ENCODE data around the gene MAP7D3. TPM values are rescaled to one million over a fixed set of nuclear protein-coding genes. Genes with fewer than 3 reads are reported as not detected.

Gene MAP7D3
- total and polyA plus RNA-seq, 10 of the 15 experiments (the other 5 are each of a cell fraction or from before 2014, with no cell fraction given) = 9.1 to 24.0 (median 11.0) TPM

DNA sequence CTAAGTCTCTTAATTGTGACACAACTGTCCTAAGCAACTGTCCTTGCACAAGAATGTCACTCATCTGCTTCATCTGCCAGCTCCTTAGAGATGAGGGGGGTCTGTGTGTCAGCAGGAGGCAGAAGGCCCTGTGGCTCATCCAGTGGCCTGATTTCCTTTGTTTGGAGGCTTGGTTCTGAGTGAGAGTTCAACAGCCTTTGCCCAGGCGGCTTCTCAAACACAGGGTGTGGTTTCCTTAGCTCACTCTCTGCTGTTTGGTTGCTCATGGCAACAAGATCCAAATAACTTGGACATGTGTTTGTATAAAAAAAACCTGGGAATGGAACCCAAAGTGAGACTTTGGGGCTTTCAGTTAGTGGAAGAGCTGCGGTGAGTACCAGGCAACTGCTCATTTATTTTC is 46.6 kb downstream of the MAP7D3 start (continued):
- TF ChIP-seq RELA (IDR thresholded peaks at IDR 0.05; ENCODE audit: borderline replicate concordance, partially characterized antibody) (no peak), RAD21 (IDR thresholded peaks at IDR 0.05; ENCODE audit: insufficient read depth, low read depth, low read length) (no peak)
- TF ChIP-seq, protein P1, sequence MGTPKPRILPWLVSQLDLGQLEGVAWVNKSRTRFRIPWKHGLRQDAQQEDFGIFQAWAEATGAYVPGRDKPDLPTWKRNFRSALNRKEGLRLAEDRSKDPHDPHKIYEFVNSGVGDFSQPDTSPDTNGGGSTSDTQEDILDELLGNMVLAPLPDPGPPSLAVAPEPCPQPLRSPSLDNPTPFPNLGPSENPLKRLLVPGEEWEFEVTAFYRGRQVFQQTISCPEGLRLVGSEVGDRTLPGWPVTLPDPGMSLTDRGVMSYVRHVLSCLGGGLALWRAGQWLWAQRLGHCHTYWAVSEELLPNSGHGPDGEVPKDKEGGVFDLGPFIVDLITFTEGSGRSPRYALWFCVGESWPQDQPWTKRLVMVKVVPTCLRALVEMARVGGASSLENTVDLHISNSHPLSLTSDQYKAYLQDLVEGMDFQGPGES (IDR thresholded peaks at IDR 0.05) = no peak

- intact Hi-C loops (cut with micrococcal nuclease; ENCODE audit: unreplicated experiment) (no loop called here), in situ Hi-C loops (cut with MboI) (no loop called here)
- RAD21 ChIA-PET (ENCODE audit: unreplicated experiment) = no interaction called here
- H3K79me2 ChIP-seq (ENCODE audit: control insufficient read depth, insufficient read depth, low read length) = no peaks in the 10 kb centered on the region
- WGBS (ENCODE audit: insufficient coverage, insufficient replicate concordance, low lambda C conversion rate, missing lambda C conversion rate) = 30% methylated on average over 3 of the region's 3 CpGs
- CTCF ChIA-PET = interaction anchor here (0.5 to 2.5 kb wide), 5 partner anchors 17 to 176 kb away, joined by 3 to 5 read pairs (median 4); no protein-coding TSS in a partner anchor
- H3K4me3 ChIP-seq = no peak overlapping the region
- no peak overlapping the region for H3K4me2 ChIP-seq (ENCODE audit: control insufficient read depth, insufficient read depth)
- BruUV-seq (replicated peaks) = no TSS peak
- POLR2A ChIA-PET = no interaction called here
- H3K36me3 ChIP-seq (ENCODE audit: control insufficient read depth in 2 of 2, insufficient read depth in 2 of 2, low read length in 1 of 2) = no peaks in the 10 kb centered on the region
- FAIRE-seq (no peak), ATAC-seq (no peak), DNase-seq (ENCODE audit: low read depth, low spot score) (no peak)
- H3K9me3 ChIP-seq (replicated peaks; ENCODE audit: control insufficient read depth, insufficient read depth, low read length) = no peaks in the 10 kb centered on the region
- H3K27me3 ChIP-seq (replicated peaks in 1 of 2; ENCODE audit: control insufficient read depth in 2 of 2, insufficient read depth in 2 of 2, low read length in 1 of 2) = no peaks in the 10 kb centered on the region; a peak in 1 of 4 replicates
- no peak for TF ChIP-seq MYC (IDR thresholded peaks at IDR 0.05; ENCODE audit: insufficient read depth, insufficient read length, insufficient replicate concordance, low read length, severe bottlenecking)
- TF ChIP-seq, protein P2, sequence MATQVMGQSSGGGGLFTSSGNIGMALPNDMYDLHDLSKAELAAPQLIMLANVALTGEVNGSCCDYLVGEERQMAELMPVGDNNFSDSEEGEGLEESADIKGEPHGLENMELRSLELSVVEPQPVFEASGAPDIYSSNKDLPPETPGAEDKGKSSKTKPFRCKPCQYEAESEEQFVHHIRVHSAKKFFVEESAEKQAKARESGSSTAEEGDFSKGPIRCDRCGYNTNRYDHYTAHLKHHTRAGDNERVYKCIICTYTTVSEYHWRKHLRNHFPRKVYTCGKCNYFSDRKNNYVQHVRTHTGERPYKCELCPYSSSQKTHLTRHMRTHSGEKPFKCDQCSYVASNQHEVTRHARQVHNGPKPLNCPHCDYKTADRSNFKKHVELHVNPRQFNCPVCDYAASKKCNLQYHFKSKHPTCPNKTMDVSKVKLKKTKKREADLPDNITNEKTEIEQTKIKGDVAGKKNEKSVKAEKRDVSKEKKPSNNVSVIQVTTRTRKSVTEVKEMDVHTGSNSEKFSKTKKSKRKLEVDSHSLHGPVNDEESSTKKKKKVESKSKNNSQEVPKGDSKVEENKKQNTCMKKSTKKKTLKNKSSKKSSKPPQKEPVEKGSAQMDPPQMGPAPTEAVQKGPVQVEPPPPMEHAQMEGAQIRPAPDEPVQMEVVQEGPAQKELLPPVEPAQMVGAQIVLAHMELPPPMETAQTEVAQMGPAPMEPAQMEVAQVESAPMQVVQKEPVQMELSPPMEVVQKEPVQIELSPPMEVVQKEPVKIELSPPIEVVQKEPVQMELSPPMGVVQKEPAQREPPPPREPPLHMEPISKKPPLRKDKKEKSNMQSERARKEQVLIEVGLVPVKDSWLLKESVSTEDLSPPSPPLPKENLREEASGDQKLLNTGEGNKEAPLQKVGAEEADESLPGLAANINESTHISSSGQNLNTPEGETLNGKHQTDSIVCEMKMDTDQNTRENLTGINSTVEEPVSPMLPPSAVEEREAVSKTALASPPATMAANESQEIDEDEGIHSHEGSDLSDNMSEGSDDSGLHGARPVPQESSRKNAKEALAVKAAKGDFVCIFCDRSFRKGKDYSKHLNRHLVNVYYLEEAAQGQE (IDR thresholded peaks at IDR 0.05; ENCODE audit: low read depth, low read length) = no peak
- TF ChIP-seq SREBF2 (IDR thresholded peaks at IDR 0.05; ENCODE audit: low read length) = no peak
- TF ChIP-seq, protein P1 (IDR thresholded peaks at IDR 0.05) = no peak
- TF ChIP-seq GABPA (IDR thresholded peaks at IDR 0.05; ENCODE audit: low read depth) = no peak
- TF ChIP-seq SREBF1 (IDR thresholded peaks at IDR 0.05; ENCODE audit: low read length) = no peak
- TF ChIP-seq SP1 (IDR thresholded peaks at IDR 0.05; ENCODE audit: low read depth, low read length) = no peak
- TF ChIP-seq SMC3 (IDR thresholded peaks at IDR 0.05; ENCODE audit: borderline replicate concordance, low read length) = no peak
- no peak for TF ChIP-seq ESRRA (IDR thresholded peaks at IDR 0.05; ENCODE audit: low read length)
- TF ChIP-seq SIN3A (IDR thresholded peaks at IDR 0.05; ENCODE audit: low read depth, low read length) = no peak
- TF ChIP-seq, protein P3, sequence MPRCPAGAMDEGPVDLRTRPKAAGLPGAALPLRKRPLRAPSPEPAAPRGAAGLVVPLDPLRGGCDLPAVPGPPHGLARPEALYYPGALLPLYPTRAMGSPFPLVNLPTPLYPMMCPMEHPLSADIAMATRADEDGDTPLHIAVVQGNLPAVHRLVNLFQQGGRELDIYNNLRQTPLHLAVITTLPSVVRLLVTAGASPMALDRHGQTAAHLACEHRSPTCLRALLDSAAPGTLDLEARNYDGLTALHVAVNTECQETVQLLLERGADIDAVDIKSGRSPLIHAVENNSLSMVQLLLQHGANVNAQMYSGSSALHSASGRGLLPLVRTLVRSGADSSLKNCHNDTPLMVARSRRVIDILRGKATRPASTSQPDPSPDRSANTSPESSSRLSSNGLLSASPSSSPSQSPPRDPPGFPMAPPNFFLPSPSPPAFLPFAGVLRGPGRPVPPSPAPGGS (IDR thresholded peaks at IDR 0.05; ENCODE audit: borderline replicate concordance, insufficient read depth, low read depth, low read length, poor library complexity, severe bottlenecking) = no peak
- TF ChIP-seq RUNX3 (IDR thresholded peaks at IDR 0.05; ENCODE audit: low read length) = no peak
- TF ChIP-seq MYB (IDR thresholded peaks at IDR 0.05; ENCODE audit: borderline replicate concordance, low read depth, low read length) = no peak
- H4K20me1 ChIP-seq (ENCODE audit: control insufficient read depth, insufficient read depth) = no peaks in the 10 kb centered on the region
- SMC1A ChIA-PET (ENCODE audit: uncharacterized antibody, unreplicated experiment) = no interaction called here
- H3K9ac ChIP-seq (ENCODE audit: control insufficient read depth, insufficient read depth, low read length) = no peak overlapping the region
- no peak overlapping the region for H2AFZ ChIP-seq (ENCODE audit: control insufficient read depth, low read depth, low read length)
- no peaks in the 10 kb centered on the region for H3K4me1 ChIP-seq (ENCODE audit: control insufficient read depth, insufficient read depth, low read length)
- H3K27ac ChIP-seq (ENCODE audit: control insufficient read depth, insufficient read depth) = no peak overlapping the region
Measured at GRCh38 chrX:136203951-136204350, 47.2 kb downstream of the MAP7D3 start.

All from GM12878 (cell line).